Hematopoietic multipotent progenitor cell treated with erythropoietin and hydrocortisone succinate and interleukin-3 and kit ligand, for 15 days (in vitro differentiated cells): Measurements from ENCODE around the gene ABCB4.

ENCODE experiments used
- DNase-seq: peaks from one replicate; pipeline ENCODE4 v3.0.0-alpha.2; 2015; ENCODE audit warnings: low spot score

ABCB4 gene

DNA sequence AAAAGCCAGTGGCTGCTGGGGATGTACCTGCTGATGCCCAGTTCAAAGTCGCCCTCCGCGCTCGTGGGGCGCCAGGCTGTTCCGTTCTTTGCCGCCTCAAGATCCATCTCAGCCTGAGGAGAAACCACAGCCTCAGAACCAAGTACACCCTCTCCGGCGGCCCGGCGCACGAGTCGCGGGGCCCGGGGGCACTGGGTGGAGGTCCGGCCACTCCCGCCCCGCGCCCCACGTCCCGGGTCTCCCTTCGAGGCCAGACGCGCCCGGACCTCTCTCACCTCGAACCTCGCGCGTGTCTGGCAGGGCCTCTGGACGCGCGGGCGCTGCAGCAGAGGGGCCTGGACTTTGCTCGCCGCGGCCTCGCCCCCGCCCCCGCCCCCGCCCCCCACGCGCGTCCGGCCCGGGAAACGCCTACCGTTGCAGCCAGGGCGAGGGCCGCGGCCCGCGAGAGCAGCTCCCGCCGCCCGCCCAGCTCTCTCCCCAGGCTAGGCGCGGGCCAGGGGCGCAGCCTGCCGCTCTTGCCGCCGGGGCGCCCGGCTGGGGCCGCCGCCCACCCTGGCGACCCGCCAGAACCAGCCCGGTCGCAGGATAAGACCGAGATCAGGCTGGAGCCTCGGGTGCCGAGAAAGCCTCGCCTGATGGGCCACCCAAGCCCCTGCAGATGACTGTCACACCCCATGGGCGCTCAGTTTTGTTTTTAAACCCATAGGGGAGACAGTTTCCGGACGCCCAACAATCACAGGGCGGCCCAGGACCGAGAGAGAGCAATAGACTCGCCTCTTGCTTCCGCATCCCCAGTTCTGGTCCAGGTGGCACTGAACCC, at the start of gene ABCB4:
ABCB4 (minus strand) TSS at position 322 of the 820 bp plus-strand sequence; CDS start at position 107, 215 bp downstream.
- DNase-seq = no peak

- no peak for DNase-seq
These were observed 43.3 kb upstream of the ABCB4 start for GRCh38 chr7:87518735-87519134.

- DNase-seq = no peak
These were observed 42.4 kb upstream of the ABCB4 start for GRCh38 chr7:87517891-87518290.

GRCh38 chr7:87517136-87517815, 41.8 kb upstream of the ABCB4 start:
- DNase-seq = no peak

DNA sequence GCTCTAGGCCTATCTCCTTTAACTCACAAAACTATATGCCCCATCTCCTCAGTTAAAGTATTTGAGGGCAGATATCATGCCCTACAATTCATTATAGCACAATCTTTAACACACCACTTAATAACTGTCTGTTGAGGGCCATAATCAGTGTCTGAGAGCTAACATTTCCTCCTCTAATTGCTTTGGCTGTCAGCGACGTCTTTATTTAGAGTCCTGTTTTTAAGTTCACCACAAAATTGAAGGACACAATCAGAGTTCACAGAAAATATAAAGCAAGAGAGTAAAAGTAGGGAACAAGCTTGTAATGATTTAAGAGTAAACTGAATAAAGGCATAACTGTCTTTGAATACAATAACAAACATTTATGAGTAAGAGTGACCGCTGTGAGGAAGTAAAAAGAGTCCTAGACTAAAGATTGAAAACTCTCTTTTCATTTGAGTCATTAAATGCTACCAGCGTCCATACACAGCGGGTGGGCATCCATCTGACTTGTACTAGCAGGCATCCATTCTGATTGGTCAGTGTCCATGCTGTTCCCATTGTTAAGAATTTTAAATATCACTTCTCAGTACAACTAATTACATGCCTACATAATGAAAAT, 38.4 kb upstream of the ABCB4 start:
- DNase-seq = no peak

GRCh38 chr7:87512906-87513305, 37.4 kb upstream of the ABCB4 start:
- DNase-seq = no peak

- no peak for DNase-seq
These were observed 36.0 kb upstream of the ABCB4 start for GRCh38 chr7:87511510-87511909.

DNA sequence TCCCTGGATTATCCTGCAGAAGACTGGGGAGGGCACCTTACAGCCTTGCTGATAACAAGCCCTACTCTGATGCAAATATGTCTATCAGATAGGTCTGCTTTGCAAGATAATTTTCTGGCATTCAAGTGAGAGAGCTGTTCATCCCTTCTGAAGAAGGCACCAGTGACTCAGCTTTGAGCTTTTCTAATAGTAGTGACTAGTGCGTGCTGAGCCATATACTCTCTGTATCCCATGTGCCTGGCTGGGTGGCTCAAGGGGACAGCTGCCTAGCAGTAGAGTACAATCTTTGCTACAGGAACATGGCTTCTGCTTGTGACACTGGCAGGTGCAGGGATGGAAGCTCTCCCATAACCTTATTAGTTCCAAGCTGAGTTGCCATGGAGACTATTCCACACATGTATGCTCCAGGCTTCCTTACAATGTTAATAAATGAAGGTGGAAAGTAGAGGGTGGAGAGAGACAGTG, 35.0 kb upstream of the ABCB4 start:
- DNase-seq = no peak

DNA sequence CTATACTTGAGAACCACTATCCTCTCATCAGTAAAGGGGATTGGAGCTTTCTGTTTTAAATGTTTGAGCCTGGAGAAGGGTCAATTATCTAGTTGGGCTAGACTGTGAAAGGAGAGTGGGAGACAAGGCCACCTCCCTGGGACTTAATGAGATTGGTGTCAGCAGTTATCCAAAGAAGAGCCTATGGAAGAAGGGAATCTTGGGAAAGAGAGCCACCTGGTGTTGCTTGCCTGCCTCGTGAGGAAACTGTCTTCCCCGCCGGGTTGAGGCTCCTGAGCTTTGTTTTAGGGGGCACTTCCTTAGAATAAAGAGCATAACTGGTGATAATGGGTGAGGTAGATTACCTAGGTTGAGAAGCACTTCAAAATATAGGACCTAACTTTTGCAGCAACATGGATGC, 32.0 kb upstream of the ABCB4 start:
- DNase-seq = no peak

DNA sequence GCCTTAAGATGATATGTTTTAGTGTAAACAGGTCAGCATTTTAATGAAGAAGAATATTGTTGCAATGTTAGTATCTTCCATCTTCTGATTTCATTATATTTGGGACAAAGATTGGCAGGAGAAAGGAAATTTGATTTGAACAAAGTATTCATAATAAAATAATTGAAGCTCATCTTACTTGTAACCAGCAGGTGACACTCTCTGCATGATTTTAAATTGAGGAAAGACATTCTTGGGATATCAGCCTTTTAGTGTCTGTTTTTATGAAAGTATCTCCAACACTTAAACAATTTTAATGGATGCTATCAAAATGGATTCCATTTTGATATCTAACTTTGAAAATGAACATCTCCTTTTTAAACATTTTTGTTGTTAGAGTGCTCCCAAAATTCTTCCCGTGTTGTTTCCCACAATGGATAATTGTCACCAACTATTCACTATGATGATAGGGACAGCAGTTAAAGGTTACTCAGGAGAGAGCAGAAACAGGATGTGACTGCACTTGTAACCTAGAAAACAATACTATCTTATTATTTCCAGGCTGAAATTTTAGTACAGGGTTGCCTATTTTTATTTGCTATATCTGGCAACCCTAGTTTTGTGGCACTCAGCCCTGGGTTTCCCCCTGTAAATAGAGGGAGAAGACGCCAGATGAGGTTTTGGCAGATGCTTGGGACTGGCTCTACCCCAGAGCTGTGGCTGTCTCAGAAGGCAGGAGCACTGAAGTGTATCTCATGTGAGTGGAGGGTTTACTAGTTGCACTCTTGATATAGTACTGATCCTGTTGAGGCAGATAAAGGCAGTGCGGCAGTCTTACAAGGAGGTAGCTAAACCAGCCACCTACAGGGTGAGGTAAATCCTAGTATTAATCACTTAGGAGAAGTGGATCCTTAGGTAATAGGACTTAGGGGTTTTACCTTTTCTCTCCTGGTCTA, 31.0 kb upstream of the ABCB4 start:
- no peak for DNase-seq

GRCh38 chr7:87505557-87506245, 30.2 kb upstream of the ABCB4 start:
- no peak for DNase-seq

GRCh38 chr7:87505122-87505521, 29.6 kb upstream of the ABCB4 start:
- DNase-seq = no peak

- DNase-seq = no peak
These were observed 24.0 kb upstream of the ABCB4 start for GRCh38 chr7:87499494-87499893.

GRCh38 chr7:87498893-87499292, 23.4 kb upstream of the ABCB4 start:
- no peak for DNase-seq

- DNase-seq = no peak
These were observed 22.0 kb upstream of the ABCB4 start for GRCh38 chr7:87497482-87497881.

- DNase-seq = no peak
These were observed 19.9 kb upstream of the ABCB4 start for GRCh38 chr7:87495366-87495765.

- DNase-seq = no peak
These were observed 19.0 kb upstream of the ABCB4 start for GRCh38 chr7:87494454-87494853.

GRCh38 chr7:87483131-87483530, 7.7 kb upstream of the ABCB4 start:
- no peak for DNase-seq

GRCh38 chr7:87482115-87482514, 6.6 kb upstream of the ABCB4 start:
- no peak for DNase-seq

- no peak for DNase-seq
These were observed 4.9 kb upstream of the ABCB4 start for GRCh38 chr7:87480386-87480785.

GRCh38 chr7:87479951-87480350, 4.5 kb upstream of the ABCB4 start:
- no peak for DNase-seq
